H1 (cell line): Measurements from ENCODE around the gene NAXD. TPM values are rescaled to one million over a fixed set of nuclear protein-coding genes. Genes with fewer than 3 reads are reported as not detected.

Experiments
- CTCF ChIA-PET: fragments of 300-600 bp; sonication (Branson Sonifier 250); formaldehyde crosslinking; loops from one replicate; lab custom pipeline; 2021; ENCODE audit not compliant: partially characterized antibody; lab: Charles Lee
- POLR2A ChIA-PET: fragments of 300-600 bp; sonication (Branson Sonifier 250); formaldehyde crosslinking; loops from one replicate; lab custom pipeline; 2021; ENCODE audit warnings: inconsistent platforms; ENCODE audit not compliant: partially characterized antibody; lab: Charles Lee
- DNase-seq, 2 experiments: peaks; one replicate each; pipeline versions ENCODE4 v3.0.0 to v3.0.0-alpha.2; 2010 to 2022; ENCODE audit warnings: low spot score in 2 of 2, low read depth in 1 of 2, mixed read lengths in 1 of 2
- FAIRE-seq: peaks from 2 replicates; lab custom pipeline; 2011; peaks lifted over from hg19 to GRCh38; lab: Jason Lieb, UNC
- H2AFZ ChIP-seq: 2 replicates; pipeline ENCODE4 v1.8.1; 2012; ENCODE audit warnings: low read length, inconsistent platforms
- H2AK5ac ChIP-seq: 2 replicates; pipeline ENCODE4 v1.6.1; 2013; ENCODE audit warnings: low read depth, low read length
- H2BK120ac ChIP-seq: replicated peaks from 2 replicates; pipeline ENCODE3; 2013; ENCODE audit warnings: low read depth, low read length, inconsistent platforms
- H2BK12ac ChIP-seq: 2 replicates; pipeline ENCODE4 v1.6.1; 2013; ENCODE audit warnings: low read depth, low read length
- H2BK15ac ChIP-seq: 2 replicates; pipeline ENCODE4 v1.6.1; 2013; ENCODE audit warnings: low read length
- H2BK20ac ChIP-seq: 2 replicates; pipeline ENCODE4 v1.6.1; 2013; ENCODE audit warnings: low read length
- H2BK5ac ChIP-seq: 2 replicates; pipeline ENCODE4 v1.6.1; 2013; ENCODE audit warnings: low read depth, low read length
- H3K14ac ChIP-seq: 2 replicates; pipeline ENCODE4 v1.6.1; 2013; ENCODE audit warnings: inconsistent platforms; ENCODE audit not compliant: insufficient read length
- H3K18ac ChIP-seq: 2 replicates; pipeline ENCODE4 v1.6.1; 2013; ENCODE audit warnings: low read length; ENCODE audit errors: extremely low read depth
- H3K23ac ChIP-seq: 2 replicates; pipeline ENCODE4 v1.6.1; 2013; ENCODE audit warnings: inconsistent platforms; ENCODE audit not compliant: insufficient read length
- H3K23me2 ChIP-seq: 2 replicates; pipeline ENCODE4 v1.6.1; 2013; ENCODE audit warnings: low read depth, low read length
- H3K27ac ChIP-seq: 2 replicates; pipeline ENCODE4 v1.6.1; 2011; ENCODE audit warnings: low read depth, low read length, inconsistent platforms
- H3K27me3 ChIP-seq, 4 experiments: replicated peaks in 1 of 4; 1 replicate in 1 of 4; 2 replicates in 3 of 4; pipeline versions ENCODE4 v1.6.1 to v1.8.1; 2011 to 2013; ENCODE audit warnings: low read length in 3 of 4, mild to moderate bottlenecking in 3 of 4, inconsistent platforms in 2 of 4, mixed read lengths in 2 of 4, moderate library complexity in 1 of 4; ENCODE audit not compliant: control insufficient read depth in 3 of 4, insufficient read depth in 3 of 4; ENCODE audit errors: extremely low read depth in 1 of 4
- H3K36me3 ChIP-seq, 4 experiments: 2 replicates each; pipeline versions ENCODE4 v1.6.1 to v1.8.1; 2011 to 2013; ENCODE audit warnings: mild to moderate bottlenecking in 4 of 4, low read length in 3 of 4, moderate library complexity in 2 of 4, control low read depth in 1 of 4, inconsistent platforms in 1 of 4; ENCODE audit not compliant: insufficient read depth in 4 of 4, control insufficient read depth in 2 of 4
- H3K4ac ChIP-seq: replicated peaks from 2 replicates; pipeline ENCODE3; 2013; ENCODE audit warnings: low read length, low read depth, mixed read lengths, inconsistent platforms; ENCODE audit not compliant: insufficient read length
- H3K4me1 ChIP-seq, 4 experiments: replicated peaks in 1 of 4; 1 replicate in 1 of 4; 2 replicates in 3 of 4; pipeline versions ENCODE4 v1.6.1 to v1.8.1; 2011 to 2013; ENCODE audit warnings: low read length in 3 of 4, inconsistent platforms in 2 of 4, mixed read lengths in 1 of 4; ENCODE audit not compliant: insufficient read depth in 4 of 4, control insufficient read depth in 3 of 4
- H3K4me2 ChIP-seq, 2 experiments: 2 replicates each; pipeline versions ENCODE4 v1.6.1 to v1.8.1; 2011 to 2013; ENCODE audit warnings: low read depth in 2 of 2, low read length in 2 of 2, control low read depth in 1 of 2, inconsistent platforms in 1 of 2, mild to moderate bottlenecking in 1 of 2; ENCODE audit not compliant: insufficient read depth in 1 of 2
- H3K4me3 ChIP-seq, 4 experiments: fragments of 200-600, 300-600 bp in 1 of 4; sonication (generic), shearing (Covaris generic), sonication (Bioruptor Twin) in 1 of 4; 2 replicates each; pipeline versions ENCODE4 v1.5.1 to v1.8.1; 2011 to 2016; ENCODE audit warnings: low read length in 4 of 4, low read depth in 3 of 4, control low read depth in 2 of 4, inconsistent platforms in 2 of 4, mild to moderate bottlenecking in 2 of 4, mixed read lengths in 1 of 4, moderate library complexity in 1 of 4; ENCODE audit not compliant: insufficient read depth in 2 of 4; ENCODE audit errors: extremely low read depth in 1 of 4
- H3K56ac ChIP-seq: replicated peaks from 2 replicates; pipeline ENCODE3; 2013; ENCODE audit warnings: low read depth, mild to moderate bottlenecking, mixed read lengths, low read length, inconsistent platforms; ENCODE audit not compliant: insufficient read length
- H3K79me1 ChIP-seq: 2 replicates; pipeline ENCODE4 v1.6.1; 2013; ENCODE audit warnings: low read depth, low read length, control low read depth
- H3K79me2 ChIP-seq, 2 experiments: 2 replicates each; pipeline versions ENCODE4 v1.6.1 to v1.8.1; 2012 to 2013; ENCODE audit warnings: low read length in 2 of 2, mild to moderate bottlenecking in 2 of 2, inconsistent platforms in 1 of 2; ENCODE audit not compliant: insufficient read depth in 2 of 2, control insufficient read depth in 1 of 2
- H3K9ac ChIP-seq, 4 experiments: replicated peaks in 1 of 4; 1 replicate in 1 of 4; 2 replicates in 3 of 4; pipeline versions ENCODE4 v1.6.1 to v1.8.1; 2011 to 2013; ENCODE audit warnings: low read depth in 3 of 4, low read length in 3 of 4, control low read depth in 2 of 4, mild to moderate bottlenecking in 2 of 4, moderate library complexity in 2 of 4, inconsistent platforms in 1 of 4; ENCODE audit errors: extremely low read depth in 1 of 4
- H3K9me3 ChIP-seq, 2 experiments: 2 replicates each; pipeline versions ENCODE4 v1.6.1 to v1.8.1; 2012 to 2013; ENCODE audit warnings: mild to moderate bottlenecking in 2 of 2, moderate library complexity in 2 of 2, control low read depth in 1 of 2, inconsistent platforms in 1 of 2, low read depth in 1 of 2, low read length in 1 of 2, mixed read lengths in 1 of 2; ENCODE audit not compliant: insufficient read depth in 2 of 2
- H4K20me1 ChIP-seq, 2 experiments: replicated peaks in 1 of 2; 2 replicates each; pipeline versions ENCODE3 to v1.8.1; 2011 to 2013; ENCODE audit warnings: inconsistent platforms in 2 of 2, low read length in 2 of 2, mild to moderate bottlenecking in 1 of 2; ENCODE audit not compliant: insufficient read depth in 2 of 2, control insufficient read depth in 1 of 2
- H4K5ac ChIP-seq: 2 replicates; pipeline ENCODE4 v1.6.1; 2013; ENCODE audit warnings: low read length, low read depth, mixed read lengths, inconsistent platforms; ENCODE audit not compliant: insufficient read length
- H4K8ac ChIP-seq: 2 replicates; pipeline ENCODE4 v1.8.0; 2013; ENCODE audit warnings: mild to moderate bottlenecking, moderate library complexity, low read length, inconsistent platforms; ENCODE audit not compliant: insufficient read depth; ENCODE audit errors: extremely low read depth
- H4K91ac ChIP-seq: replicated peaks from 2 replicates; pipeline ENCODE3; 2013; ENCODE audit warnings: low read length, mixed read lengths, inconsistent platforms; ENCODE audit not compliant: insufficient read length
- CHD1 ChIP-seq: IDR thresholded peaks from 2 replicates; pipeline ENCODE4 v1.6.1; 2012; ENCODE audit warnings: low read depth, low read length, improper control_type of control experiment
- CHD2 ChIP-seq: IDR thresholded peaks from 2 replicates; pipeline ENCODE4 v1.6.1; 2012; ENCODE audit warnings: low read length, improper control_type of control experiment
- CTBP2 ChIP-seq: IDR thresholded peaks from 2 replicates; pipeline ENCODE4 v1.7.0; 2011; ENCODE audit warnings: borderline replicate concordance, mild to moderate bottlenecking, moderate library complexity, mixed read lengths, low read length; ENCODE audit not compliant: insufficient read depth, insufficient read length
- E2F6 ChIP-seq: IDR thresholded peaks from 2 replicates; pipeline ENCODE4 v1.6.1; 2012; ENCODE audit warnings: inconsistent platforms
- EZH2 ChIP-seq: fragments of 200-600 bp; sonication (generic); IDR thresholded peaks from 2 replicates; pipeline ENCODE4 v1.7.1; 2012; ENCODE audit warnings: low read depth, mild to moderate bottlenecking, moderate library complexity, low read length, inconsistent platforms; ENCODE audit not compliant: severe bottlenecking
- JUN ChIP-seq: IDR thresholded peaks from 2 replicates; pipeline ENCODE4 v1.6.1; 2011; ENCODE audit warnings: low read depth, mild to moderate bottlenecking, improper control_type of control experiment, low read length
- KDM5A ChIP-seq: fragments of 200-600 bp; IDR thresholded peaks from 2 replicates; pipeline ENCODE4 v1.7.1; 2012; ENCODE audit warnings: mild to moderate bottlenecking, low read length, inconsistent platforms, mixed read lengths
- RBBP5 ChIP-seq: IDR thresholded peaks from 2 replicates; pipeline ENCODE4 v1.7.1; 2012; ENCODE audit warnings: low read depth, mild to moderate bottlenecking, inconsistent platforms, low read length, moderate library complexity, borderline replicate concordance
- SUZ12 ChIP-seq: fragments of 200-600 bp; sonication (generic); IDR thresholded peaks from 2 replicates; pipeline ENCODE4 v1.6.1; 2012; ENCODE audit warnings: mild to moderate bottlenecking, inconsistent platforms, low read length, moderate library complexity, mixed read lengths
- TCF12 ChIP-seq: IDR thresholded peaks from 2 replicates; pipeline ENCODE4 v1.6.1; 2011; ENCODE audit warnings: low read depth, mild to moderate bottlenecking, low read length
- YY1 ChIP-seq: IDR thresholded peaks from 2 replicates; pipeline ENCODE4 v1.6.1; 2011; ENCODE audit warnings: low read depth, mild to moderate bottlenecking, low read length
- ZNF274 ChIP-seq: IDR thresholded peaks from 2 replicates; pipeline ENCODE4 v1.7.0; 2012; ENCODE audit warnings: low read length, borderline replicate concordance; ENCODE audit errors: extremely low read depth
- WGBS, 2 experiments: shearing (Covaris generic) in 1 of 2; methylation state at CpG; one replicate each; pipeline versions ENCODE4 v1.1.6 to v1.1.7; 2013 to 2015; ENCODE audit warnings: low lambda C conversion rate in 2 of 2, mixed read lengths in 2 of 2, inconsistent platforms in 1 of 2, low coverage in 1 of 2, missing lambda C conversion rate in 1 of 2; ENCODE audit not compliant: insufficient replicate concordance in 2 of 2, insufficient coverage in 1 of 2, insufficient read length in 1 of 2; ENCODE audit errors: extremely low coverage in 1 of 2, missing lambda C conversion rate in 1 of 2; 5-methylcytosine and 5-hydroxymethylcytosine counted together
- polyA plus RNA-seq, 7 experiments: library from polyadenylated mRNA; depleted of rRNA in 3 of 7; stranded (reverse) in 5 of 7; unstranded in 2 of 7; fragments of >200 nt in 5 of 7; fragments of 200-250 nt in 2 of 7; gene quantifications; 1 replicate in 5 of 7; 2 replicates in 1 of 7; 4 replicates in 1 of 7; pipeline versions ENCODE4 v1.2.1 to v1.2.3, GENCODE V29; 2011 to 2013; ENCODE audit warnings: missing spikeins in 2 of 7, mixed read lengths in 2 of 7
- total RNA-seq: library from RNA; stranded (reverse); fragmentation: NEBNext Ultra II Directional; extraction: Animal tissue kit (Norgen Biotek cat#: 25700); gene quantifications from 2 replicates; pipeline ENCODE4 v1.2.1, GENCODE V29; 2021

The NAXD gene
- total and polyA plus RNA-seq, 2 of the 8 experiments (the other 6 are each of a cell fraction or from before 2014, with no cell fraction given) = 25.4 to 35.5 TPM

GRCh38 chr13:110683921-110684320, 68.6 kb downstream of the NAXD start:
- no peak overlapping the region for H3K9ac ChIP-seq
- POLR2A ChIA-PET = interaction anchor here (0.6 to 2.1 kb wide), 3 partner anchors 26 to 31 kb away, joined by 3 to 10 read pairs (median 5); no protein-coding TSS in a partner anchor

More at GRCh38 chr13:110683921-110684320, 68.6 kb downstream of the NAXD start:
- Histone ChIP-seq H4K8ac (no peak overlapping the region; the same call in 1 of the 2 replicates), H2BK5ac (no peak overlapping the region), H2BK20ac (no peak overlapping the region), H3K23ac (no peak overlapping the region), H3K4ac (no peak overlapping the region), H4K20me1 (peaks cover 3 to 4% of the 10 kb centered on the region in 2 experiments), H2BK12ac (no peak overlapping the region), H2BK120ac (no peak overlapping the region), H3K4me1 (no peaks in the 10 kb centered on the region), H3K27me3 (no peaks in the 10 kb centered on the region), H2BK15ac (no peak overlapping the region), H3K56ac (no peak overlapping the region), H2AFZ (no peak overlapping the region), H4K91ac (no peak overlapping the region), H2AK5ac (no peak overlapping the region), H3K27ac (no peak overlapping the region), H3K9me3 (no peaks in the 10 kb centered on the region), H3K36me3 (peaks cover 8 to 27% (median 17%) of the 10 kb centered on the region in 4 experiments; a peak in 5 of 8 replicates), H3K23me2 (no peaks in the 10 kb centered on the region), H4K5ac (no peak overlapping the region), H3K18ac (no peak overlapping the region), H3K79me1 (no peaks in the 10 kb centered on the region), H3K14ac (no peak overlapping the region), H3K79me2 (no peaks in the 10 kb centered on the region), H3K4me3 (no peak overlapping the region), H3K4me2 (no peak overlapping the region)
- WGBS, 2 experiments = 80% methylated on average over 5 of the region's 5 CpGs; no CpG with 5 or more reads in 1 of the 2 experiments
- FAIRE-seq (no peak), DNase-seq (no peak)
- TF ChIP-seq EZH2 = no peak
- TF ChIP-seq E2F6 = no peak
- TF ChIP-seq ZNF274 = no peak
- TF ChIP-seq TCF12 = no peak
- TF ChIP-seq CTBP2 = no peak
- TF ChIP-seq CHD1 = no peak
- TF ChIP-seq JUN = no peak
- TF ChIP-seq KDM5A = no peak
- no peak for TF ChIP-seq SUZ12
- TF ChIP-seq RBBP5 = no peak
- no peak for TF ChIP-seq CHD2
- TF ChIP-seq YY1 = no peak
- CTCF ChIA-PET = interaction anchor here (0.7 to 4.1 kb wide), 33 partner anchors 8 to 226 kb away, joined by 3 to 27 read pairs (median 4); no protein-coding TSS in a partner anchor
